HG02981 (cell line): ENCODE results near the gene PPIG.
"Not testable (repeated sequence)": the region's sequence is repeated elsewhere in the genome, so short reads cannot be mapped to it uniquely, and the experiment has no call there.

ENCODE experiments used
- ATAC-seq: cut with Tn5 transposase; IDR thresholded peaks from one replicate; pipeline ENCODE4 v1.9.1; 2021; ENCODE audit warnings: mild to moderate bottlenecking, moderate library complexity; ENCODE audit not compliant: unreplicated experiment

Gene PPIG

GRCh38 chr2:169662744-169663143, 78.6 kb downstream of the PPIG start:
- no peak for ATAC-seq

GRCh38 chr2:169663247-169663646, 79.1 kb downstream of the PPIG start:
- no peak for ATAC-seq

- ATAC-seq, result no peak
Observed at GRCh38 chr2:169664600-169664977, 80.4 kb downstream of the PPIG start.

- no peak for ATAC-seq
Observed at GRCh38 chr2:169664978-169665930, 81.1 kb downstream of the PPIG start.

- no peak for ATAC-seq
Observed at GRCh38 chr2:169667583-169667982, 83.4 kb downstream of the PPIG start.

- no peak for ATAC-seq
Observed at GRCh38 chr2:169670215-169670651, 86.1 kb downstream of the PPIG start.

GRCh38 chr2:169670937-169671336, 86.8 kb downstream of the PPIG start:
- no peak for ATAC-seq

GRCh38 chr2:169672406-169672805, 88.3 kb downstream of the PPIG start:
- no peak for ATAC-seq

GRCh38 chr2:169673106-169673505, 89.0 kb downstream of the PPIG start:
- ATAC-seq, result no peak

GRCh38 chr2:169673921-169674320, 89.8 kb downstream of the PPIG start:
- ATAC-seq, result no peak

- no peak for ATAC-seq
Observed at GRCh38 chr2:169676357-169676756, 92.2 kb downstream of the PPIG start.

GRCh38 chr2:169676850-169677249, 92.7 kb downstream of the PPIG start:
- ATAC-seq, result no peak

GRCh38 chr2:169683054-169683424, 98.9 kb downstream of the PPIG start:
- no peak for ATAC-seq

GRCh38 chr2:169683425-169684134, 99.4 kb downstream of the PPIG start:
- ATAC-seq, result no peak

- no peak for ATAC-seq
Observed at GRCh38 chr2:169684135-169684565, 100.0 kb downstream of the PPIG start.

- not testable (repeated sequence) for ATAC-seq
Observed at GRCh38 chr2:169684712-169685111, 100.6 kb downstream of the PPIG start.

GRCh38 chr2:169686825-169687224, 102.7 kb downstream of the PPIG start:
- not testable (repeated sequence) for ATAC-seq

- not testable (repeated sequence) for ATAC-seq
Observed at GRCh38 chr2:169687943-169688342, 103.8 kb downstream of the PPIG start.

- no peak for ATAC-seq
Observed at GRCh38 chr2:169690958-169691357, 106.8 kb downstream of the PPIG start.
